GM19452 (cell line): ENCODE results near the gene HCFC1.
"Not testable (repeated sequence)": the region's sequence is repeated elsewhere in the genome, so short reads cannot be mapped to it uniquely, and the experiment has no call there.

ENCODE experiments used
- ATAC-seq: cut with Tn5 transposase; IDR thresholded peaks from one replicate; pipeline ENCODE4 v1.9.1; 2021; ENCODE audit not compliant: unreplicated experiment

The HCFC1 gene

DNA sequence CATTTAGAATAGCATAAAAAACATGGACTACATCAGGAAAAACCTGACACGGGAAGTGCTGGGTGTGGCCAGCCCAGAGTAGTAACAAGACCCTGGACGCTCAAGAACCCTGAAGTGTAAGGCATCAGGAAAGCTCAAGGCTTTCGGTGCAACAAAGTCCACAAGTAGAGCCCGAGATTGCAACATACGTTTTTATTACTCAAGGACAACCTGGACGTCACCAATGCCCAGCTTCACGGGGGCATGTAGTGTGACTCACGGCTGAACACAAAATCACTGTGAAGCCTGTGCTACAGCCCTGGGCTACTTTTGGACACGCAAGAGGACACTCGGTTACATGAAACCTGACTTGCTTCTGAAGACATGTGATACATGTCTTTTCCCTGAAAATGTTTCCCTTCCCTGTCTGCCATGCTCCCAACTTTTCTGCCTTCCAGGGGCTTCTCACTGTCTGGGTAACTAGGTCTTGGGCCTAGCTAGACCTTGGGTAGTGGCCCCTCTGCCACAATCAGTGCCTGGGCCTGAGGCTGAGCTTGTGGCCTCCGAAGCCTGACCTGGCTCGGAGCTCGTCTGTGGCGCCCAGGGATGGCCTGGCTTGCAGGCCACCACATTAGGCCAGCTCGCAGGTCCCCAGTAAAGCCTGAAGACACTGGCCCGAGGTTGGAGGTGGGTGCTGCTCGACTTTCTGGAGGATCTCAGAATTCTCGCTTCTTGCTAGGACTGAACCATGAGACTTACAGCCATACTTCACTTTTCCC lies 38.9 kb upstream of the HCFC1 start:
- no peak for ATAC-seq

DNA sequence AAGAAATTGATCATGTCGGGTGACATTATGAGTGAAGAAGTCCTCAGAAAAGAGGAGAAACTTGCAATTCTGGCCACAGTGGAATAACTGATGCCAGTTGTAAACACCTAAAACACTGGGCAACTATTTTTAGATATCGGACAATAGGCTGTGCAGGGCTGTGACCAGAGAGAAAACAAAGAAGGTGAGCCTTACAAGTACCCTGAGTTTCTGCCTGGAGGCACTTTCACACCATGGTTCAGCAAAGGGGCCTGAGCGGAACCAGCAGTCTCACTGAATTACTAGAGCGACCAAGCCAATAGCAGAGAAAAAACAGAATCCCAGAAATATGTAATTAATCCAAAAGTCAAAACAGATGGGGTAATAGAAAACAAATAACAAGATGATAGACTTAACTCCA lies 36.9 kb upstream of the HCFC1 start:
- no peak for ATAC-seq

DNA sequence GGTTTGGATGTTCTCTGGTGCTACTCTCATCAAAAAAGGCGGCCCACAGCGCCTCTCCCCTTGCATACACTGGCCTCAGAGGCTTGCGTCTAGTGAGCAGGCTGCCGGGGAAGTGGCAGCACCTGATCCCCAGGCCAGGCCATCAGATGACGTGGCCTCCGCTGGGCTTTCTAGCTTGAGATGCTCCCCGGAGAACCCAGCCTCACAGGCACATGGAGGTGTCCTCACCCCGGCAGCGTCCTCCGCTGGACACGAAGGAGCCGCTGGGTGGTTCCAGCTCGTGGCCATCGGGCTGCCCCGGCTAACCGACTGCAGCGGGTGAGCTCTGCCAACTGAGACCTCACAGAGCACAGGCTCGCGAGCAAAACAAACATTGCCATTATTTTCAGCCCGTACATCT lies 35.3 kb upstream of the HCFC1 start:
- ATAC-seq: no peak

DNA sequence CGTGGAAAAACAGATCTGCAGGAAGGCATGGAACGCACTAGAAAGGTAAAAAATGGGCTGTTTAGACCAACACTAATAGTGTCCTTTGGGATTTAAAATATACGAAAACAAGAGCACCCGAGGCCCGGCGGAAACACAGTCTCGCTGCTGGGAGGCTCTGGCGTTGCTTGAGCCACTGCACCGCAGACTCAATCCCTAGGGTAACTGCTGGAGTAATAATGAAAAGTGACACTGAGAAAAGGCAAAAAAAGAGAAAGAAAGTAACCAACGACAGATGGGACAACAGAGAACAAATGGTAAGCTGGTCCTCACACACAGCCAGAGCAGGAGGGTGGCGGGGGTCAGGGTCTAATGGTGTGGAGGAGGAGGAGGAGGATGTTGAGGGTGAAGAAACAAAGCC lies 32.7 kb upstream of the HCFC1 start:
- ATAC-seq: no peak

DNA sequence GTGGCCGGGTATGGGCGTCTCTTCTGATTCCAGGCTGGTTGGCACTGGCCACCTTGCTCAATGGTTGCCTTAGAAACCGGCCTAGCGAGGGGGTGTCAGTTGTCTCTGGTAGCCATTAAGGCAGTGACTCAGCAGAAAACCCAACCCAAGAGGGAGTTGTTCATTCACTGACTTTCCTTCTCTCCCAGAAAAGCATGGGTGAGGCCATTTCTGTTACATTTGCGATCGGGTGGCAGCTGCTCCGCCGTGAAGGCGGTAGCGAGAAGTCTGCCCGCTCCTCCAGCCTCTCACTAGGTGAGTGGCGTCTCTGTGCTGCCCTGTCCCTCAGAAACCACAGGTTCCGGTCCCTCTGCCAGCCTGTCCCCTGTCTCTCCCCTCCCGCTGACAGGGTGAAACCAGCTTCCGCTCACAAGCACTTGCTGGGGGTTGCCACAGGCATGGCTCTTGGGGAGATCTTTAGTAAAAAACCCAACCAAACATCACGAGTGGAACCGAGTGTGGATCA lies 30.6 kb upstream of the HCFC1 start:
- ATAC-seq: no peak

DNA sequence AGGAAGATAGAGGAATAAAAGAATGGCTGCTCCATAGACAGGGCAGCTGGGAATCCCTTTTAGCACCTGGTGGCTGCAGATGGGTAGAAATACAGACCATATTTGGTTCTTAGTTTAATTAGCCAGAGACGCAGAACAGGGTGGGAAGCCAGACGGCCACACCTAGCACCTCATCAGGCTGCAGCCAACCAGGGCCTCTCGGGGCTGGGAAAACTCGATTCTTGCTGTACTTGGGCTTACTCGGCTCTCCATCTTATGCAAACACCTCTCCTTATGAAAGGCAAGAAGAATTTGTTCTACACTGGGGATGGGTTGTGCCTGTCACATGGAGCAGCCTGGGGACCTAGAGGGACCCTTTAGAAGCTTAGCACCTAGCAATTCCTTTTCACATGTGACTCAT lies 28.4 kb upstream of the HCFC1 start:
- no peak for ATAC-seq

DNA sequence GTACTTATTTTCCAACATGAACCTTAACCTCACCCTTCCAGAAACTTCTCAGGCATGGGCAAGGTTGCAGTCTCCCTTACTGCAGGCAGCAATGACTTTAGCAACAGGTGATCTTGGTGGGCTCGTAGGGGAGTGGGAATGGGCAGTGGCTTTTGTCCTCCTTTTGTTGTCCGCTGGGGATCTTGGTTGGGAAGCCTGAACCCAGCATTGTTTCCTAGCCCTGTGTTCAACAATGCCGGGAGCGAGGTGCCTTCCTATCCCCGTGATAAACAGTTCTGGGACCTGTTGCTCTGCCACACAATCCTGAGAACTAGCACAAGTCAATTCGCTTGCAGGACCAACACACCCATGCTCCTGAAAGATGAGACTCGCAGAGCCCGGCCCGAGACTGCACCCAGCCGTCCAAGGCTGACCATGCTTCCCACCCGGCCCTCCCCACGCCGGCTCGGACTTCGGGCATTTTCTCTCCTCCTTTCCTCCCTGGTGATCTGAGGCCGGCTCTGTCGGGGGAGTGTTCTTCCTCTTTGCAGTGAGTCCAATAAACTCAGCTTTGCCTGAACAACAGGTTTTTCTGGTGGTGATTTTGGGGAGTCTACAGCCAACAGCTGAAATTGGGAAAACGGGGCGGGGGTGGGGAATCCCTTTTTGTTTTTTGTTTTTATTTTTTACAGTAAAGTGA lies 27.9 kb upstream of the HCFC1 start:
- no peak for ATAC-seq

DNA sequence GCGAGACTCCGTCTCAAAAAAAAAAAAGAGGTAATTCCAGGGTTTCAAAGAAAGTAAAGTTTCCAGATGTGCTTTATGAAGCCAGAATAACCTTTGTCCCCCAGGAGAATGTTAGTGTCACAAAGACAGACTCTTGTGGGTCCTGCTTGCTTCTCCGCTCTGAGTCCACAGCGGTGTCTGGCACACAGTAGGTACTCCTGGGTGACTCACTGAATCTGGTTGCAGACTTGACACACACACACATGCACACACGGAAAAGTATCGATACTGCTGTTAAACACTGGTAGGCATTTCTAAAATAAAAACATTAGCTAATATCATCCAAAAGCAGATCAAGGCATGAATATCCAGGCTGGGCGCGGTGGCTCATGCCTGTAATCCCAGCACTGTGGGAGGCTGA lies 23.9 kb upstream of the HCFC1 start:
- ATAC-seq: no peak

DNA sequence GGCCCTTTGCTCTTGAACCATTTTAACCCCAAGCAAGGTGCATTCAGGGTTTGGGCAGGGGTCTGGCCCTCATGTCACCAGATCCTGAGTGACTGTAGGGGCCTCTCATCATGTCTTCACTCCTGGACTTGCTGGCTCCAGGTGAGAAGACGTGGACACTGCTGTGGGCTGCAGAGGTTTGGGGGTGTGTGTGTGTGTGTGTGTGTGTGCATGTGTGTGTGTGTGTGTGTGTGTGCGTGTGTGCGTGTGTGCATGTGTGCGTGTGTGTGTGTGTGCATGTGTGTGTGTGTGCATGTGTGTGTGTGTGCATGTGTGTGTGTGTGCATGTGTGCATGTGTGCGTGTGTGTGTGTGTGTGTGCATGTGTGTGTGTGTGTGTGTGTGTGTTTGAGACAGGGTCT lies 22.8 kb upstream of the HCFC1 start:
- not testable (repeated sequence) for ATAC-seq

DNA sequence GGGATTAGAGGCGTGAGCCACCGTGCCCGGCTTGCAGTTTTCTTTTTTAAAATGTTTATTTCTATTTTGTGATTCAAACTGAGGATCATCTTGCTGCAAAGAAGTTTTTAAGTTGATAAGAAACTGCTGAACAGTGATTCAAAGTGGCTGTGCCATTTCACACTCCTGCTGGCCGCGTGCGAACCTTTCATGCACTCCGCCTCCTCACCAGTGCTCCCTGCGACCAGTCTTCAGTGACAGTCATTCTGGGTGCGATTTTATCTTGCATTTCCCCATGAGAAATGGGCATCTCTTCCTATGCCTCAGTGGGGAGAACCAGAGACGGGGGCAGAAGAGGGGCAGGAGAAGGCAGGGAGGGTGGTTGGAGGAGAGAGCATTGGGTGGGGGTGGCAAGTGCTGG lies 22.4 kb upstream of the HCFC1 start:
- ATAC-seq: no peak

DNA sequence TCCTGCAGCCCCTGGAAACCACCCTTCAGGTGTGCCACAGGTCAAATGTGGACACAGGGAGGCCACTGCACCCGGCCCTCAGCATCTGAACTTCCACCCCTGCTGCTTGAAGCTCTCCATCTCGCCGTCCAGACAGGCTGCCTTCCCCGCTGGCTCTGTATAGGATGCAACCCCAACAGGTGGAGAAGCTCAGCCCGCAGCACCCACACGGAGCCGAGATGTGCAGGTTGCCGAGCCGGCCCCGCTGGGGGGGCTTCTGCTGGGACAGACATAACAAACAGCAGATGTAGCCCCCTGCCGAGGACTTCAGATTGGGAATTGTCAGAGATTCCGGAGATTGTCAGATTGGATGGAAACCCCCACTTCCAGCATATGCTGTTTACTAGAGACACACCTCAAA lies 21.5 kb upstream of the HCFC1 start:
- ATAC-seq: no peak

DNA sequence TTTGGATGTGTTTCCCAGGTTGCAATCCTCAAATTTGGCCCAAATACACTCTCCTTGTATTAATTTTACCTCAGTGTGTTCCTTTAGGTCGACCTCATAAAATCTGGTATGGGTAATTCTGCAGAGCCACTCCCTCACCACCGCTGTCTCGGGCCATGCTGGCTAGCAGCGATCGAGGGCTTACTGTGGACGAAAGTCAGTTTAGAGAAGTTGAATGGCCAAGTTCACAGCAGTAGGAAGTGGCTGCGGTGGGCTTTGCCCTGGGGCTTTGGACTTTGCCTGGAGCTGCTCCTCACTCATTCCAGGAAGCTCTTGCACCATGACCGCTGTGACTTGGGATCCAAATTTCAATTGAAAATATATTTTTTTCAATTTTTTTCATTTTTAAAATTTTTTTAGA lies 20.6 kb upstream of the HCFC1 start:
- no peak for ATAC-seq

DNA sequence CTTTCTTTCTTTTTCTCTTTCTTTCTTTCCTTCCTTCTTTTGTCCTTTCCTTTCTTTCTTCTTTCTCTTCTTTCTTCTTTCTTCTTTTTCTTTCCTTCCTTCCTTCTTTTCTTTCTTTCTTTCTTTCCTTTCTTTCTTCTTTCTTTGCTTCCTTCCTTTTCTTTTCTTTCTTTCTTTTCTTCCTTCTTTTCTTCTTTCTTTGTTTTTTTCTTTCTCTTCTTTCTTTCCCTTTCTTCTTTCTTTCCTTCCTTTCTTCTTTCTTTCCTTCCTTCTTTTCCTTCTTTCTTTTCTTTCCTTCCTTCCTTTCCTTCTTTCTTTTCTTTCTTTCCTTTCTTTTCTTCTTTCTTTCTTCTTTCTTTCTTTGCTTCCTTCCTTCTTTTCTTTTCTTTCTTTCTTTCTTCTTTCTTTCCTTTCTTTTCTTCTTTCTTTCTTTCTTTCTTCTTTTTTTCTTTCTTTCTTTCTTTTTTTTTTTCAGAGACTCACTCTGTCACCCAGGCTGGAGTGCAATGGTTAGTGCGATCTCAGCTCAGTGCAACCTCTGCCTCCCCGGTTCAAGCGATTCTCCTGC lies 19.5 kb upstream of the HCFC1 start:
- no peak for ATAC-seq

DNA sequence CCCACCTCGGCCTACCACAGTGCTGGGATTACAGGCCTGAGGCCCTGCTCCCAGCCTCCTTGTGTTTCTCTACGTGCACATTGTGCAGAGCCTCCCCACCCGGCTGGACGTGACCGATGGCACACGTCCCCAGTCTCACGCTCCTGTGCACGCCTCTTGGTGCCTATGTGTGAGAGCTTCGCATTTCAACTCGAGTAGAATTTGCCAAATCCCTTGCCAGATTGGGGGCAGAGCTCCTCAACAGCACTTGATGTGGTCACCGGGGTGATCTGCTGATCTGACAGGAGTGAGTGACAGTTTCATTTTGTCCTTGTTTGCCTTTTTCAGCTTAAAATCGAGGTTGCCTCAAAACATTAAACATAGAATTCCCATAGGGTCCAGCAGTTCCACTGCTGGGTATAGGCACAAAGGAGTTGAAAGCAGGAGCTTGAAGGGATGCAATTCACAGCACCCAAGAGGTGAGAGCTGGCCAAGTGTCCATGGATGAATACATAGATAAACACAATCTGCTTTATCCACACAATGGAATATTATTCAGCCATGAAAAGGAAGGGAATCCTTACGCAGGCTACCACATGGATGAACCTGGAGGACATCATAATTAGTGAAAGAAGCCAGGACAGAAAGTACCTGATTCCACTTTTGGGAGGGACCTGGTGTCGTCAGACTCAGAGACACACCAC lies 18.5 kb upstream of the HCFC1 start:
- ATAC-seq: no peak

DNA sequence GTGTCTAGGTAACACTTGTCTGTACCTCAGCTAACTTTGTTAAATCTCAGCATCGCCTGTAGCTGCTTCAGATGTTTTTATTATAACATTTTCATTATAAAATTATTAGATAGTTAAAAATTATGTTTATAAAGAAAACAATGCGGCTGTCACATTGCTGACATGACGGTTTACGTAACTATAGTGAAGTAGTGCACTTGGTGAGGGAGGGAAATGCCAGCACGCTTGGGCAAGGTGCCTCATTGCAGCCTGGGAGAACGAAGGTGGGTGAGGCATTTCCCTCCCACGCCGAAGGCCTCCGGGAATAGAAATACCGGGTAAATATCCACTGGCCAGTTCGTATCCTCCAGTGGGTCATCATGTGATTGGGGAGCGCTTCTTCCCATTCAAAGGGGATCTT lies 16.9 kb upstream of the HCFC1 start:
- no peak for ATAC-seq

DNA sequence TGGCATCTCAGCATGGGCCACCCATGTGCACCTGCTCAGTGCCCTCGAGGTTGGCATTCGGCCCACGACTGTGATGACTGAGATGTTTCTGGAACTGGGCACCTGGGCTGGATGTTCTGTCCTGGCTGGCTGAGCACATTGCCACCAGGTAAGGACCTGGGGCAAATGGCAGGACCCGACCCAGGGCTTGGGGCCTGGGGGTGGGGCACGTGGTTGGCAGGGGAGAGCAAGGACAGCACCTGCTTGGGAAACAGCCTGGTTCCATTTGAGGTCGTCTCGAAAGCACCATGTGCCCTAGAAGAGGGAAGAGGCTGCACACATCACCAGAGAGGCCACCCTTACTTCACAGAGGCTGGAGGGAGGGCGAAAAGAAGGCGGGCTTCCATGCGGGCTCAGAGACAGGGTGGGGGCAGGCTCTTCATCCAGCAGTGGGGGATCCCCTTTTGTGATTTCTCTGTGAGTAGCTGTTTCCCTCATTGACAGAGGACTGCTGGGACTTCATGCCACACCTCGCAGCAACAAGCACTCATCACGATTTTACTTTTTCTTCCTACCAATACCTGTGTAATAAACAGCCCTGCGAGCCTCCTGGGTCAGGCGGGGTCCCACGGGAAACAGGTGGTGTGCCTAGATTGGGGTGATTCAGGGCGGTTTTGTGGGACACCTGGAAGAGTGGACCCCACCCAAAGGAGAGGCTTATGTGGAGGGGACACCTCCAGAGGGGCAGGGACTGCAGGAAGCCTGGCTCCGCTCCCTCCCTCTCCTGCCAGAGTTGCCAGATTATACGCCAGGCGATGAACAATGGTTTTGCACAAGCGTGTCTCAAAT lies 12.9 kb upstream of the HCFC1 start:
- ATAC-seq: no peak

DNA sequence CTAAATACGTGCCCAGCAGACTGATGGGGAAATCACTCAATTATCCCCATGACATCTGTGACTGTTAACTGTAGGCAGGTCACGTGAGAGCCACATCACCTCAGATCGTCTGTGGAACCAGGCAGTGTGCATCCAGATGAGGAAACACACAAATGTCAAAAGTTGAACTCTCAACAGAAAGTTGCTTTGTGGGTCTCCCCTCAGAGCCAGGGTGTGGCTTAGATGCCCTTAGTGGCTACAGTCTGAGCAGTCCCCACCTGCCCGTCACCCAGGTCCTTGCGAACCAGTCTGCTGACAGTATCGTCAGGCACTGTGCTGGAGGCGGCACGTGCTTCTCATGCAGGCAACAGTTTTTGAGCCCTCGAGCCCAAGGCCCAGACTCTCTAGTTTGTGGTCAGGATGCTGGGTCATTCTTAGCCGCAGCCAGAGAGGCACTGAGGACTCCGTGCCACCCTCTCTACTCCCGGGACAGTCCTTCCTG lies 11.7 kb upstream of the HCFC1 start:
- no peak for ATAC-seq

DNA sequence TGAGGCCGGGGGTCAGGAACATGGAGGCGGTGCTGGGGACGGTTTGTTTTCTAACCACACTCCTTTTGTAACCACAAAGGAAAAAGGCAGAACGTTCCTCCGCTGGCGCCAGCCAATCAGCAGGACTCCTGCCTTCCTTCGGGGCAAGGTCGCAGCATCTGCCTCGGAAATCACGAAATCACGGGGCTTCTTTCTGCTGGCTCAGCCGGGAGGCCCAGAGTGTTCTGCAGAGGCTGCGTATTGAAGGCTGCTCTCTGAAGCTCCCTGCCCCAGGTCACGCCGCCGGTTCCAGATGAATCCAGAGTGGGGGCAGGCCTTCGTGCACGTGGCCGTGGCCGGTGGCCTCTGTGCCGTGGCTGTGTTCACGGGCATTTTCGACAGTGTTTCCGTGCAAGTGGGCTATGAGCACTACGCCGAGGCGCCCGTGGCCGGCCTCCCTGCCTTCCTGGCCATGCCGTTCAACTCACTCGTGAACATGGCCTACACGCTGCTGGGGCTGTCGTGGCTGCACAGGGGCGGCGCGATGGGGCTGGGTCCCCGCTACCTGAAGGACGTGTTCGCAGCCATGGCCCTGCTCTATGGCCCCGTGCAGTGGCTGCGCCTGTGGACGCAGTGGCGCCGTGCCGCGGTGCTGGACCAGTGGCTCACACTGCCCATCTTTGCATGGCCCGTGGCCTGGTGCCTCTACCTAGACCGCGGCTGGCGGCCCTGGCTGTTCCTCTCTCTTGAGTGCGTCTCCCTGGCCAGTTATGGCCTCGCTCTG lies 10.3 kb upstream of the HCFC1 start:
- ATAC-seq: no peak

DNA sequence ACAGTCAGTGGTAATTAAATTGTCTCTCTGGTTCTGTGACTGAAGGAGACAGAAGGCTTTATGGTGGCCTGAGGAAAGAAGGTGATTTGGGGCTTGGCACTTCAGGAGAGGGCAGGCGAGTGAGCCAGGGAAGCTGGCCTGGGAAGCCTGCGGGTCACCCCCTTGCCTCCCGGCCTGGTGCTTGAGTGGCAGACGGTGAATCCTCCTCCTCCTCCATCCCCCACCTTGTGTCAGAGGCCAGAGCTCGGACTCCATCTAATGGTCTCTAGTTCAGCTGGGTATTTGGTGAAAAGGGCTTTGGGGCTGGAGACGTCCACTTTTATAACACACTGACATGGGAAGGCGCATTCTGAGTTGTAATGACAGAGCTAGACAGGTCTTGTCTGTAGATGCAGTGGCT lies 9.6 kb upstream of the HCFC1 start:
- ATAC-seq: no peak

DNA sequence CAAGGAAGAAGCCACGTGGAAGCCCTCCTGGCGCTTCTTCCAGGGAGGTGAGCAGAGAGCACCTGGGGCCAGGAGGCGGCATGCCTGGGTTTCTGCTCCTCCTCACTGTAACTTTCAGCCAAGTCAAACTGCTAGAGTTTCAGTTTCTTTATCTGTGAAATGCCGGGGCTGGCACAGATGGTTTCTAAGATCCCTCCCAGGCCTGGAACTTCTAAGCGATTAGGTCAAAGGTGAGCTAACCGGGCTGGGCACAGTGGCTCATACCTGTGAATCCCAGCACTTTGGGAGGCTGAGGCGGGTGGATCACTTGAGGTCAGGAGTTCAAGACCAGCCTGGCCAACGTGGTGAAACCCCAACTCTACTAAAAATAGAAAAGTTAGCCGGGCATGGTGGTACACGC lies 8.8 kb upstream of the HCFC1 start:
- ATAC-seq: not testable (repeated sequence)
